Measurements from ENCODE around the gene PCSK7. TPM values are rescaled to one million over a fixed set of nuclear protein-coding genes. Genes with fewer than 3 reads are reported as not detected.

The PCSK7 gene
- polyA plus RNA-seq, 1 experiment, result 23.5 TPM

DNA sequence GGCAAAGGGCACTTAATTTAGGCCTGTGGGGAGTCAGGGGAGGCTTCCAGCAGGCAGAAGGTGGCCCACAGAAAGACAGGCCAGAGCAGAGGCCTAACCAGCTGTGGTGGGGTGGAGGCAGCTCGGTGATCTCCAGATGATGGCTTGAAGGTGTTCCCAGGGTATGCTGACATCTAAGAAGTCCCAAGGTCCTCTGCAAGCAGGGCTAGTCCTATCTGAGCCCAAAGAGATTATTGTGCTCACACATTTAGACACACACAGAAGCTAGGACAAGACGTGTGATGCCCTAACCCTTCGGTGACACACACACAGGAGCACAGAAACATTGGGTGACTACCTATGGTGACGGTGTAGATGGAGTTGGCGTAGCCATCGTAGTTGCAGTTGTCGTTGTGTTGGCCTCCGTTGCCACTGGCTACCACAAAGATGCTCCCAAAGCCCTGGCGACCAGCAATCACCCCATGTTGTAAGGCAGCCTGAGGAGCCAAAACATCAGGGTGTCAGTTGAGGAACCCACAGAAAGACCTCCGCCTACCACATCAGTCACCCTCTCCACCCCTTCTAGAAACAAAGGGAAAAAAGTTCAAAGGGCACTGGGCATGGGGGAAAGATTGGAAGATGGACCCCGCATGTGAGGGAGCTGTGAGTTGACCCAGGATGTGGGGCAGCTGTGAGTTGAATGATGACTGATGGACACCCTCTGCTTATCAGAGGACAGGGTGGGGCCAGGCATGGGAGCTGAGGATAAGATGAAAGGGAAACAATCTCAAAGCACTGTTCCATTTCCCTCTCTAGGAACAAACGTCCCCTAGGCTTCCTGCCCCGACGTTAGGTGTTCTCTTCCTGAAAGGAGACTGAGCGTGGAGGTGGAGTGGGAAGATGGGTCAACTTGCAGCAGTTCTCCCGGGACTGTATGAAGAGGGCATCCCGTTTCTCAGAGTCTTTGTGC is 7.9 kb downstream of the PCSK7 start:
- Histone ChIP-seq H3K27ac (ENCODE audit: low read depth, low read length) (no peak overlapping the region), H3K27me3 (ENCODE audit: control insufficient read depth, insufficient read depth, low read length) (no peaks in the 10 kb centered on the region), H3K4me3 (ENCODE audit: low read depth, low read length) (no peak overlapping the region), H3K9me3 (ENCODE audit: control insufficient read depth, insufficient read depth, low read length) (no peaks in the 10 kb centered on the region)
- DNase-seq (ENCODE audit: low read depth, low spot score), result no peak
- POLR2A ChIA-PET, result interaction anchor here (1.6 kb wide), 1 partner anchor 21 kb away, joined by 4 read pairs; no protein-coding TSS in a partner anchor
- CTCF ChIA-PET, result interaction anchor here (1.0 to 4.6 kb wide), 8 partner anchors 8 to 481 kb away, joined by 3 to 70 read pairs (median 4); partner anchors contain the start of genes SIDT2, TAGLN and ZPR1
- TF ChIP-seq, protein P1, sequence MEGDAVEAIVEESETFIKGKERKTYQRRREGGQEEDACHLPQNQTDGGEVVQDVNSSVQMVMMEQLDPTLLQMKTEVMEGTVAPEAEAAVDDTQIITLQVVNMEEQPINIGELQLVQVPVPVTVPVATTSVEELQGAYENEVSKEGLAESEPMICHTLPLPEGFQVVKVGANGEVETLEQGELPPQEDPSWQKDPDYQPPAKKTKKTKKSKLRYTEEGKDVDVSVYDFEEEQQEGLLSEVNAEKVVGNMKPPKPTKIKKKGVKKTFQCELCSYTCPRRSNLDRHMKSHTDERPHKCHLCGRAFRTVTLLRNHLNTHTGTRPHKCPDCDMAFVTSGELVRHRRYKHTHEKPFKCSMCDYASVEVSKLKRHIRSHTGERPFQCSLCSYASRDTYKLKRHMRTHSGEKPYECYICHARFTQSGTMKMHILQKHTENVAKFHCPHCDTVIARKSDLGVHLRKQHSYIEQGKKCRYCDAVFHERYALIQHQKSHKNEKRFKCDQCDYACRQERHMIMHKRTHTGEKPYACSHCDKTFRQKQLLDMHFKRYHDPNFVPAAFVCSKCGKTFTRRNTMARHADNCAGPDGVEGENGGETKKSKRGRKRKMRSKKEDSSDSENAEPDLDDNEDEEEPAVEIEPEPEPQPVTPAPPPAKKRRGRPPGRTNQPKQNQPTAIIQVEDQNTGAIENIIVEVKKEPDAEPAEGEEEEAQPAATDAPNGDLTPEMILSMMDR (IDR thresholded peaks at IDR 0.05; ENCODE audit: low read depth, low read length), result no peak

DNA sequence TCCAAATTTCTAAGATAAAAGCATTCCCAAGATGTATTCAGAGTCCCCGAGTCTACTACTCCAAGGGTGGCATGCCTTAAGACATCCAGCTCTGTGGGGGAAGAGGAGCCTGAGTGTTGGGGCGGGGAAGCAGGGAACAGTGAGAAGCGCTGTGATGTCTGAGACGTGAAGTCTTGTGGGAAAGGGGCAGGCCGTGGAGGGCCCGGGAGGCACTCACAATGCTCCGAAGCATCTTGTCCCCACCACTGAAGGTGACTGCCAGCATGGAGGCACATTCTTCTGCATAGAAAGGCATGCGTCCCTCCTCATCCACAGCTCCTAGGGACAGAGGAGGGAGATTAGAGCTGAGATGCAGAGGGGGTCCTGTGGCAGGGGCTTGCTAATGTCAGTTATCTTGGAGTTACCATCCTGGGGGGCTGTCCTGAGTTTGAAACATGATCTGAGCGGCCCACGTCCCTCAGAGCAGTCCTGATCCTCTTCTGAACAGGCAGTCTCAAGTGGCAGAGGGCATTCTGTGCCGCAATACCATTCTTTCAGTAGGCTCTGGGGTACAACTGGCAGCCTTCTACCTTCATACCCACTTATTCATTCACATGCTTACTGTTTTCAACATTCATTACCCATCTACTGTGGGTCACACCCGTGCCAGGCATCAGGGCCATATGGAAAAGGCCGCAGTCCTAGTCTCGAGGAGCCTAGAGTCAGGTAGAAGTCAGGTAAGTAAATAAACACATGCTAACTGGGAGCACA is 8.7 kb downstream of the PCSK7 start:
- POLR2A ChIA-PET, result no interaction called here
- H3K9me3 ChIP-seq (ENCODE audit: control insufficient read depth, insufficient read depth, low read length), result no peaks in the 10 kb centered on the region
- CTCF ChIA-PET, result interaction anchor here (0.9 to 4.6 kb wide), 6 partner anchors 8 to 388 kb away, joined by 4 to 70 read pairs (median 16); partner anchors contain the start of genes PCSK7 and SIDT2
- no peak for DNase-seq (ENCODE audit: low read depth, low spot score)
- TF ChIP-seq, protein P1 (IDR thresholded peaks at IDR 0.05; ENCODE audit: low read depth, low read length), result no peak
- H3K4me3 ChIP-seq (ENCODE audit: low read depth, low read length), result no peak overlapping the region
- no peaks in the 10 kb centered on the region for H3K27me3 ChIP-seq (ENCODE audit: control insufficient read depth, insufficient read depth, low read length)
- peak overlapping the region; percentile 21 for H3K27ac ChIP-seq (ENCODE audit: low read depth, low read length)

DNA sequence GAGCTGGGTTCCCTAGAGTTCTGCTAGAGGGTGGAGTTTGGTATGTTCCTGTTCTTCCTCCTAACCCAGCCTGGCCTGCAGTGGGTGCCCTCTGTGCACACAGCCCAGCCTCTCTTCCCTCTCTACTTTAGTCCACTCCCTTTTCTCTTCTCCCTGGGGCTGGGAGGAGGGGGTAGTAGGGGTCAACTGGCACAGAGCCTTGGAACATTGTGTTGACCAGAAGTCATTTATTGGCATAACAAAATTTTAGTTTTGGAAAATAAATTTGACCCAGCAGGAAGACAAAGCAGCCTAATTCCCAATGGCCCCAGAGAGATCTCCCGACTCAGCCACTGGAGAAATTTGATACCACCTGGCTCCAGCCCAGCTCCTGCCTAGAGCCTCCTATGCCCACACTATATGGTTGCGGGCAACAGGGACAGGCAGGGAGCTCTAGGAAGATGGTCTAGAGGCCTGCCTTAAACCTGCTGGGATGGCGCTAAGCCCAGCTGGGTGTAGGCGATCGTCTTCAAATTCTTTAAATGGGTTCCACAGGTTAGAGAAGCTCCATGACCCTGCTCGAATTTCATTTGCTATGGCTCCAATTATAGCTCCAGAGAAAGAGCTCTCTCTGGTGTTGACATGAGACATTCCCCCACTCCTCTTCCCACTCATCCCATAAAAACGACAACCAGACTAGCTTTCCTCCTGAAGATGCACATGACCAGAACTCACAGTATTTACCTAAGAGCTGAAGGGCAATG is 9.9 kb downstream of the PCSK7 start:
- no peaks in the 10 kb centered on the region for H3K9me3 ChIP-seq (ENCODE audit: control insufficient read depth, insufficient read depth, low read length)
- POLR2A ChIA-PET, result interaction anchor here (0.7 to 2.2 kb wide), 8 partner anchors 10 to 46 kb away, joined by 3 to 11 read pairs (median 4); partner anchors contain the start of genes PCSK7 and TAGLN
- TF ChIP-seq, protein P1 (IDR thresholded peaks at IDR 0.05; ENCODE audit: low read depth, low read length), result no peak
- no peak for DNase-seq (ENCODE audit: low read depth, low spot score)
- CTCF ChIA-PET, result interaction anchor here (0.9 to 3.7 kb wide), 10 partner anchors 9 to 431 kb away, joined by 3 to 20 read pairs (median 4); partner anchors contain the start of genes APOA5, BACE1, CEP164 and PCSK7
- peak overlapping the region; percentile 75 for H3K27ac ChIP-seq (ENCODE audit: low read depth, low read length)
- H3K4me3 ChIP-seq (ENCODE audit: low read depth, low read length), result no peak overlapping the region
- H3K27me3 ChIP-seq (ENCODE audit: control insufficient read depth, insufficient read depth, low read length), result no peaks in the 10 kb centered on the region

DNA sequence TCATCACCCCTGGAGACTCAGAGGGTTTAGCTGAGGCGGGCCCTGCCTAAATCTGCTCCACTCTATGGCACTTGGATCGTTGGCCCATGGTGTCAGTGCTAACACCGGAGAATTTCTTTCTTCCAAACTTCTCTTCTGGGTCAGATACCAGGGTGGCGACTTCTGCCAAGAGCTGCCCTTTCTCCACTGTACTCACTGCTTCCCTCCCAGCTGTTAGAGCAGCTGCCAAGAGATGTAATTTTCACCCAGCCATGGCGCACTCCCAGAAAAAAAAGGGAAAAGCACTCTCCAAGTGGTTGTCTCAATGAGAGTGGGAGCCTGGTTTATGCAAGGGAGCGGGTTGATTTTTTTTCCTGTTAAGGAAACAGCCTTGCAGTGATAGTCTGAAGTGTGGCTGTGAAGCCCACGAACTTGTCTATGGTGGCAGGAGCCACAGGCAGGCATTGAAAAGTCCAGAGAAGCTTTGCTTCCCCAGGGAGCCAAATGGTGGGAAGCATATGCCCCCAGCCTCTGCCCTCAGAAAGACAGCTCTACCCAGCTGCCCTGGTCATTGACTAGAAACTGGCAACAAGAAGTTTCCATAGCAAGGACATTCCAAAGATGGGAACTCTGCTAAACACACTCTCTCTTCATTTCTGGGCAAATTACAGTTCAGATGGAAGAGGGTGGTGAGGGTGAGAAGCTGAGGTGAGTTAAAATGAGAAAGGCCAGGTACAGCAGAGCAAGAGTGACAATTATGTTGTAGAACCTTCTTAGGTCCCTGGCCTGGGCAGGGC is 10.7 kb downstream of the PCSK7 start:
- Histone ChIP-seq H3K4me3 (ENCODE audit: low read depth, low read length) (no peak overlapping the region), H3K27ac (ENCODE audit: low read depth, low read length) (peak overlapping the region; percentile 75), H3K27me3 (ENCODE audit: control insufficient read depth, insufficient read depth, low read length) (no peaks in the 10 kb centered on the region), H3K9me3 (ENCODE audit: control insufficient read depth, insufficient read depth, low read length) (no peaks in the 10 kb centered on the region)
- TF ChIP-seq, protein P1 (IDR thresholded peaks at IDR 0.05; ENCODE audit: low read depth, low read length), result no peak
- CTCF ChIA-PET, result interaction anchor here (1.1 to 3.7 kb wide), 5 partner anchors 10 to 430 kb away, joined by 3 to 20 read pairs (median 16); partner anchors contain the start of genes APOA5, BACE1 and PCSK7
- DNase-seq (ENCODE audit: low read depth, low spot score), result no peak
- POLR2A ChIA-PET, result interaction anchor here (1.0 to 2.2 kb wide), 7 partner anchors 10 to 40 kb away, joined by 3 to 11 read pairs (median 4); partner anchors contain the start of genes PCSK7 and TAGLN

Data from AG04450 (cell line).